H9 (cell line): ENCODE data around the gene NBEAL2. TPM values are rescaled to one million over a fixed set of nuclear protein-coding genes. Genes with fewer than 3 reads are reported as not detected.

Source experiments
- DNase-seq: peaks from one replicate; pipeline ENCODE4 v3.0.0-alpha.2; 2017
- H2AFZ ChIP-seq: one replicate; pipeline ENCODE4 v1.6.1; 2013; ENCODE audit warnings: mild to moderate bottlenecking, low read length, control low read depth, moderate library complexity
- H2AK5ac ChIP-seq: 2 replicates; pipeline ENCODE4 v1.6.1; 2013; ENCODE audit warnings: low read length, control low read depth, mixed read lengths; ENCODE audit not compliant: insufficient read length
- H2BK120ac ChIP-seq: one replicate; pipeline ENCODE4 v1.6.1; 2013; ENCODE audit warnings: low read depth, mild to moderate bottlenecking, low read length, control low read depth, inconsistent platforms; ENCODE audit not compliant: poor library complexity, severe bottlenecking
- H2BK12ac ChIP-seq: 2 replicates; pipeline ENCODE4 v1.6.1; 2013; ENCODE audit warnings: low read length, control low read depth, mixed read lengths, low read depth; ENCODE audit not compliant: insufficient read length
- H2BK15ac ChIP-seq: 2 replicates; pipeline ENCODE4 v1.6.1; 2013; ENCODE audit warnings: low read depth, low read length, control low read depth
- H2BK20ac ChIP-seq: one replicate; pipeline ENCODE4 v1.6.1; 2013; ENCODE audit warnings: low read depth, mild to moderate bottlenecking, low read length, control low read depth, inconsistent platforms; ENCODE audit not compliant: poor library complexity, severe bottlenecking
- H2BK5ac ChIP-seq: 2 replicates; pipeline ENCODE4 v1.6.1; 2013; ENCODE audit warnings: low read length, control low read depth, mixed read lengths; ENCODE audit not compliant: insufficient read length
- H3K14ac ChIP-seq: 2 replicates; pipeline ENCODE4 v1.6.1; 2013; ENCODE audit warnings: low read length, control low read depth; ENCODE audit not compliant: insufficient read depth
- H3K18ac ChIP-seq: 2 replicates; pipeline ENCODE4 v1.6.1; 2013; ENCODE audit warnings: low read depth, mild to moderate bottlenecking, mixed read lengths, low read length, control low read depth; ENCODE audit not compliant: insufficient read length
- H3K23ac ChIP-seq: 2 replicates; pipeline ENCODE4 v1.6.1; 2013; ENCODE audit warnings: low read length, control low read depth, mixed read lengths, low read depth; ENCODE audit not compliant: insufficient read length
- H3K23me2 ChIP-seq: 2 replicates; pipeline ENCODE4 v1.6.1; 2013; ENCODE audit warnings: low read depth, mild to moderate bottlenecking, mixed read lengths, low read length, control low read depth; ENCODE audit not compliant: insufficient read length, poor library complexity, severe bottlenecking
- H3K27ac ChIP-seq: 2 replicates; pipeline ENCODE4 v1.5.1; 2013; ENCODE audit warnings: low read length, control low read depth, mixed read lengths, low read depth; ENCODE audit not compliant: insufficient read length
- H3K27me3 ChIP-seq: 2 replicates; pipeline ENCODE4 v1.6.1; 2013; ENCODE audit warnings: low read length, control low read depth, inconsistent platforms; ENCODE audit not compliant: insufficient read depth
- H3K4ac ChIP-seq: 2 replicates; pipeline ENCODE4 v1.6.1; 2013; ENCODE audit warnings: low read depth, mild to moderate bottlenecking, control low read depth, inconsistent platforms, low read length, moderate library complexity
- H3K4me1 ChIP-seq: 2 replicates; pipeline ENCODE4 v1.6.1; 2013; ENCODE audit warnings: low read length, control low read depth, inconsistent platforms; ENCODE audit not compliant: insufficient read depth
- H3K4me2 ChIP-seq: 2 replicates; pipeline ENCODE4 v1.6.1; 2013; ENCODE audit warnings: low read length, control low read depth, mixed read lengths; ENCODE audit not compliant: insufficient read length, insufficient read depth
- H3K56ac ChIP-seq: 2 replicates; pipeline ENCODE4 v1.6.1; 2013; ENCODE audit warnings: low read depth, mild to moderate bottlenecking, mixed read lengths, low read length, control low read depth; ENCODE audit not compliant: insufficient read length
- H3K79me1 ChIP-seq: 2 replicates; pipeline ENCODE4 v1.6.1; 2013; ENCODE audit warnings: low read depth, mild to moderate bottlenecking, moderate library complexity, low read length, control low read depth, inconsistent platforms; ENCODE audit not compliant: insufficient read depth, poor library complexity, severe bottlenecking
- H3K79me2 ChIP-seq: 2 replicates; pipeline ENCODE4 v1.6.1; 2013; ENCODE audit warnings: low read length, control low read depth, inconsistent platforms; ENCODE audit not compliant: insufficient read depth
- H3K9ac ChIP-seq: 2 replicates; pipeline ENCODE4 v1.6.1; 2013; ENCODE audit warnings: low read length, control low read depth, mixed read lengths; ENCODE audit not compliant: insufficient read length; ENCODE audit errors: extremely low read depth
- H3K9me3 ChIP-seq: one replicate; pipeline ENCODE4 v1.6.1; 2013; ENCODE audit warnings: low read depth, low read length, inconsistent platforms; ENCODE audit not compliant: control insufficient read depth
- H3T11ph ChIP-seq: one replicate; pipeline ENCODE4 v1.6.1; 2013; ENCODE audit warnings: mild to moderate bottlenecking, low read length, control low read depth, inconsistent platforms
- H4K20me1 ChIP-seq: one replicate; pipeline ENCODE4 v1.6.1; 2013; ENCODE audit not compliant: control insufficient read depth, insufficient read length, insufficient read depth
- H4K5ac ChIP-seq: 2 replicates; pipeline ENCODE4 v1.6.1; 2013; ENCODE audit warnings: low read depth, mild to moderate bottlenecking, mixed read lengths, low read length, control low read depth; ENCODE audit not compliant: insufficient read length
- H4K8ac ChIP-seq: replicated peaks from 2 replicates; pipeline ENCODE4 v1.6.1; 2013; ENCODE audit warnings: low read length, control low read depth, mixed read lengths, low read depth; ENCODE audit not compliant: insufficient read length
- H4K91ac ChIP-seq: 2 replicates; pipeline ENCODE4 v1.6.1; 2013; ENCODE audit warnings: low read depth, mild to moderate bottlenecking, moderate library complexity, mixed read lengths, low read length, control low read depth; ENCODE audit not compliant: insufficient read length
- H3K27ac Mint-ChIP-seq, 3 experiments: 2 replicates in 2 of 3; 3 replicates in 1 of 3; pipeline ENCODE4 v1.8.0; 2020 to 2021; ENCODE audit warnings: mixed read lengths in 3 of 3, mild to moderate bottlenecking in 1 of 3, moderate library complexity in 1 of 3
- H3K27me3 Mint-ChIP-seq: 2 replicates; pipeline ENCODE4 v1.8.0; 2021; ENCODE audit warnings: low read depth, mild to moderate bottlenecking, moderate library complexity, mixed read lengths
- H3K36me3 Mint-ChIP-seq, 3 experiments: 2 replicates in 2 of 3; 3 replicates in 1 of 3; pipeline ENCODE4 v1.8.0; 2020 to 2021; ENCODE audit warnings: low read depth in 3 of 3, mixed read lengths in 3 of 3; ENCODE audit not compliant: insufficient read depth in 1 of 3
- H3K4me1 Mint-ChIP-seq, 2 experiments: 2 replicates each; pipeline ENCODE4 v1.8.0; 2020; ENCODE audit warnings: mixed read lengths in 2 of 2
- H3K4me3 Mint-ChIP-seq, 2 experiments: 2 replicates in 1 of 2; 3 replicates in 1 of 2; pipeline ENCODE4 v1.8.0; 2020 to 2021; ENCODE audit warnings: mild to moderate bottlenecking in 2 of 2, mixed read lengths in 2 of 2, moderate library complexity in 1 of 2
- H3K9me3 Mint-ChIP-seq, 2 experiments: 2 replicates in 1 of 2; 3 replicates in 1 of 2; pipeline ENCODE4 v1.8.0; 2020; ENCODE audit warnings: mild to moderate bottlenecking in 2 of 2, mixed read lengths in 2 of 2, moderate library complexity in 1 of 2
- WGBS: extraction: QIAGEN DNeasy Blood & Tissue Kit; methylation state at CpG from one replicate; pipeline ENCODE4 v1.1.7; 2013; ENCODE audit warnings: missing lambda C conversion rate, low lambda C conversion rate, mixed read lengths; ENCODE audit not compliant: insufficient read length; ENCODE audit errors: extremely low coverage; 5-methylcytosine and 5-hydroxymethylcytosine counted together
- total RNA-seq: library from RNA; stranded (reverse); gene quantifications from 2 replicates; pipeline ENCODE4 v1.2.1, GENCODE V29; 2021
- TF ChIP-seq, protein P1 (sequence below): fragments of 200-600 bp; sonication (generic); conservative IDR thresholded peaks from 3 replicates; pipeline ENCODE4 v1.8.0; 2021; ENCODE audit warnings: antibody characterized with exemption, mild to moderate bottlenecking

The NBEAL2 gene
- total RNA-seq, 1 experiment from 2014 or later = 52.1 TPM

DNA sequence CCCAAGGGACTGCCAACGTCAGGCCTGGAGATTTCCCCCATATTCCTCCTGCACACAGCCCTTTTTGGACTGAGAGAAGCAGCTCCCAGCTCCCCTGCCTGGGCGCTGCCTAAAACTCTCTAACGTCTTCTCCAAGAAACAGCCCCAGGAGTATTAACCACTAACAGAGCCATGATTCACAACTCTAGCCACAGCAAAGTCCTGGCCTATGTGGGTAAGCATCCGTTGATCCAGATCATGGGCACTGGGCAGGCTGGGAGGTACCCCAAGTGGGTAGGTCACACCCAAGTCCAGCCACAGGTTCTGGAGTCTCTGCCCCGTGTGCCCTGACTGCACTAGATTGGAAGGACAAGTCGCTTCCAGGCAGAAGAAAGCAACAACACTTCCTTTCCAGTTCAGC, 31.9 kb downstream of the NBEAL2 start:
- Histone ChIP-seq H4K91ac (no peak overlapping the region), H3K4me2 (no peak overlapping the region), H2AK5ac (no peak overlapping the region), H2BK15ac (no peak overlapping the region), H3K9ac (no peak overlapping the region), H2BK12ac (no peak overlapping the region), H3K18ac (no peak overlapping the region), H3K23ac (no peak overlapping the region), H3K27ac (no peak overlapping the region), H2BK20ac (no peak overlapping the region), H3K4me1 (no peaks in the 10 kb centered on the region), H3K79me2 (no peaks in the 10 kb centered on the region), H4K5ac (no peak overlapping the region), H3K79me1 (no peaks in the 10 kb centered on the region), H3K14ac (no peak overlapping the region), H4K8ac (no peak overlapping the region), H3K9me3 (no peaks in the 10 kb centered on the region), H2BK120ac (no peak overlapping the region), H3K27me3 (no peaks in the 10 kb centered on the region), H4K20me1 (no peaks in the 10 kb centered on the region), H2AFZ (no peak overlapping the region), H2BK5ac (no peak overlapping the region), H3K4ac (no peak overlapping the region), H3K23me2 (peaks cover 4% of the 10 kb centered on the region), H3K56ac (no peak overlapping the region), H3T11ph (no peak overlapping the region)
- no CpG with 5 or more reads among the region's 6 CpGs for WGBS
- Mint-ChIP-seq H3K4me1 (peaks cover 18 to 20% of the 10 kb centered on the region in 2 experiments), H3K4me3 (no peak overlapping the region), H3K36me3 (peaks cover 4 to 16% (median 9%) of the 10 kb centered on the region in 3 experiments; a peak in 5 of 7 replicates), H3K27ac (no peak overlapping the region), H3K9me3 (no peaks in the 10 kb centered on the region), H3K27me3 (no peaks in the 10 kb centered on the region)
- TF ChIP-seq, protein P1, sequence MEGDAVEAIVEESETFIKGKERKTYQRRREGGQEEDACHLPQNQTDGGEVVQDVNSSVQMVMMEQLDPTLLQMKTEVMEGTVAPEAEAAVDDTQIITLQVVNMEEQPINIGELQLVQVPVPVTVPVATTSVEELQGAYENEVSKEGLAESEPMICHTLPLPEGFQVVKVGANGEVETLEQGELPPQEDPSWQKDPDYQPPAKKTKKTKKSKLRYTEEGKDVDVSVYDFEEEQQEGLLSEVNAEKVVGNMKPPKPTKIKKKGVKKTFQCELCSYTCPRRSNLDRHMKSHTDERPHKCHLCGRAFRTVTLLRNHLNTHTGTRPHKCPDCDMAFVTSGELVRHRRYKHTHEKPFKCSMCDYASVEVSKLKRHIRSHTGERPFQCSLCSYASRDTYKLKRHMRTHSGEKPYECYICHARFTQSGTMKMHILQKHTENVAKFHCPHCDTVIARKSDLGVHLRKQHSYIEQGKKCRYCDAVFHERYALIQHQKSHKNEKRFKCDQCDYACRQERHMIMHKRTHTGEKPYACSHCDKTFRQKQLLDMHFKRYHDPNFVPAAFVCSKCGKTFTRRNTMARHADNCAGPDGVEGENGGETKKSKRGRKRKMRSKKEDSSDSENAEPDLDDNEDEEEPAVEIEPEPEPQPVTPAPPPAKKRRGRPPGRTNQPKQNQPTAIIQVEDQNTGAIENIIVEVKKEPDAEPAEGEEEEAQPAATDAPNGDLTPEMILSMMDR = no peak
- DNase-seq = no peak
